HFF-Myc (cell line): ENCODE measurements around the gene SLAMF9.

Experiments used
- DNase-seq: peaks from one replicate; pipeline ENCODE4 v3.0.0-alpha.2; 2011; ENCODE audit warnings: low read depth; ENCODE audit errors: extremely low read depth
- H3K4me3 ChIP-seq: replicated peaks from 2 replicates; pipeline ENCODE4 v1.5.1; 2011; ENCODE audit warnings: low read depth, mild to moderate bottlenecking, control low read depth, low read length
- CTCF ChIP-seq: IDR thresholded peaks from 2 replicates; pipeline ENCODE4 v1.5.1; 2012; ENCODE audit warnings: mild to moderate bottlenecking, low read depth, low read length, control low read depth; ENCODE audit errors: missing control alignments

The SLAMF9 gene

GRCh38 chr1:159968901-159969300, 14.9 kb upstream of the SLAMF9 start:
- no peak overlapping the region for H3K4me3 ChIP-seq
- DNase-seq: no peak
- TF ChIP-seq CTCF: no peak

- no peak overlapping the region for H3K4me3 ChIP-seq
- DNase-seq: no peak
- TF ChIP-seq CTCF: no peak
These were observed 11.2 kb upstream of the SLAMF9 start for GRCh38 chr1:159965263-159965662.

- no peak for DNase-seq
These were observed 10.1 kb upstream of the SLAMF9 start for GRCh38 chr1:159964144-159964543.

GRCh38 chr1:159962176-159962575, 8.1 kb upstream of the SLAMF9 start:
- TF ChIP-seq CTCF: no peak
- no peak for DNase-seq
- H3K4me3 ChIP-seq: no peak overlapping the region

More at GRCh38 chr1:159964144-159964543, 10.1 kb upstream of the SLAMF9 start:
- H3K4me3 ChIP-seq: no peak overlapping the region
- TF ChIP-seq CTCF: no peak

GRCh38 chr1:159961636-159962035, 7.6 kb upstream of the SLAMF9 start:
- H3K4me3 ChIP-seq: no peak overlapping the region
- no peak for TF ChIP-seq CTCF
- DNase-seq: no peak

GRCh38 chr1:159960721-159961381, 6.8 kb upstream of the SLAMF9 start:
- peak overlapping the region; percentile 19; the same call in 1 of the 2 replicates for H3K4me3 ChIP-seq
- DNase-seq: no peak
- TF ChIP-seq CTCF: no peak

- no peak for TF ChIP-seq CTCF
- DNase-seq: no peak
- H3K4me3 ChIP-seq: no peak overlapping the region
These were observed 5.4 kb upstream of the SLAMF9 start for GRCh38 chr1:159959451-159959850.
